ENCODE results near the gene ACOT8.
A peak's percentile ranks its signal among the peaks of the same experiment; 100 is the strongest.

Gene ACOT8

DNA sequence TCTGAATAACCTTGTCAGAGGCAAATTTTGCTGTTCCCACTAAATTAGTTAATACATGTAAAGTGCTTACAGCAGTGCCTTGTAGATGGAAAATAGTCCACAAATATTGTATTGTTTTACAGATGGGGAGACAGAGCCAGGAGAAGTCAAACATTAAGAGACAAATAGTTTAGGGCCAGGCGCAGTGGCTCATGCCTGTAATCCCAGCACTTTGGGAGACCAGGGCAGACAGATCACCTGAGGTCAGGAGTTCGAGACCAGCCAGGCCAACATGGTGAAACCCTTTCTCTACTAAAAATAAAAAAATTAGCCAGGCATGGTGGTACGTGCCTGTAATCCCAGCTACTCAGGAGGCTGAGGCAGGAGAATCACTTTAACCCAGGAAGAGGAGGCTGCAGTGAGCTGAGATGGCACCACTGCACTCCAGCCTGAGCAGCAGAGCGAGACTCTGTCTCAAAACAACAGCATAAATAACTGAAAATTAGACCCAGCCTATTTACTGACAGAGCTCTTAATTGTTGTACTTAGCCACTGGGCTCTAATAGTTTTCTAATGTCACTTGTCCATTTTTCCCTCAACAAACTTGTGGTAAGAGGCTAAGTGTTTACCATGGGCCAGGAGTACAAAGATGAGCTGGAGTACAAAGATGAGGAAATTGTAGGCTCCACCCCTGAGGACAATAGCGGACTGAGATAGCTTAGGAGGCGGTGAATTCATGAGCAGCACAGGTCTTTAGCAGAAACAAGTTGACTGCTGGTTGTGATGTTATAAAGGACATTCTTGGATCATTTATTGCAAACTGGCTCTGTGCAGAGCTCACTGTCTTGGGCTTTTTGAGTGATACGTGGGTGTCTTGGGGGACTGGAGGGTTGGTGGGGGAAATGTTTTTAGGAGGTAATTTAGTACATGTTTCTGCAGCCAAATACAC lies 6.6 kb upstream of the ACOT8 start:
- no peak for TF ChIP-seq CTCF (IDR thresholded peaks at IDR 0.05; ENCODE audit: borderline replicate concordance, control extremely low read depth, extremely low read depth, insufficient read depth, missing control alignments)
- in situ Hi-C loops (cut with MboI; ENCODE audit: low sequenced_read_pairs, unreplicated experiment) = no loop called here
- DNase-seq (ENCODE audit: low spot score) = no peak

- in situ Hi-C loops (cut with MboI; ENCODE audit: low sequenced_read_pairs, unreplicated experiment) = no loop called here
- DNase-seq (ENCODE audit: low spot score) = no peak
Measured at GRCh38 chr20:45861221-45862075, 4.3 kb upstream of the ACOT8 start.

DNA sequence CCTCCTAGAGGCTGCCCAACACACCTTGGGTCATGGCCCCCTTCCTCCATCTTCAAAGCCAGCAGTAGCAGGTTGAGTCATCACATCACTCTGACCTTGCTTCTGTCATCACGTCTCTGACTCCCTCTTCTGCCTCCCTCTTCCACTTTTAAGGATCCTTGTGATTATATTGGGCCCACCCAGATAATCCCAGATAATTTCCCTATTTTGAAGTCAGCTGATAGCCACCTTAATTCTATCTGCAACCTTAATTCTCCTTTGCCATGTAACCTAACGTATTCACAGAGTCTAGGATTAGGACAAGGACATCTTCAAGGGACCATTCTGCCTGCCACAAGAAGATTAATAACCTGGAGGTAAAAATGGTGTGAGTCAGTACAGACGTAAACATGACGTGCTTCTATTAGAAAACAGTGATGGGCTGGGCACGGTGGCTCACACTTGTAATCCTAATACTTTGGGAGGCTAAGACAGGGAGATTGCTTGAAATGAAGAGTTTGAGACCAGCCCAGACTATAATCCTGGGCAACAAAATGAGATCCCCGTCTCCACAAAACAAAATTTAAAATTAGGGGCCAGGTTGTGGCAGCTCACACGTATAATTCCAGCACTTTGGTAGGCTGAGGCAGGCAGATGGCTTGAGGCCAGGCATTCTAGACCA lies 3.5 kb upstream of the ACOT8 start:
- no peak for DNase-seq (ENCODE audit: low spot score)
- in situ Hi-C loops (cut with MboI; ENCODE audit: low sequenced_read_pairs, unreplicated experiment) = no loop called here
- TF ChIP-seq CTCF (IDR thresholded peaks at IDR 0.05; ENCODE audit: borderline replicate concordance, control extremely low read depth, extremely low read depth, insufficient read depth, missing control alignments) = no peak

More at GRCh38 chr20:45861221-45862075, 4.3 kb upstream of the ACOT8 start:
- no peak for TF ChIP-seq CTCF (IDR thresholded peaks at IDR 0.05; ENCODE audit: borderline replicate concordance, control extremely low read depth, extremely low read depth, insufficient read depth, missing control alignments)

GRCh38 chr20:45859916-45860315 lies 2.7 kb upstream of the ACOT8 start:
- no peak for DNase-seq (ENCODE audit: low spot score)
- in situ Hi-C loops (cut with MboI; ENCODE audit: low sequenced_read_pairs, unreplicated experiment) = no loop called here
- no peak for TF ChIP-seq CTCF (IDR thresholded peaks at IDR 0.05; ENCODE audit: borderline replicate concordance, control extremely low read depth, extremely low read depth, insufficient read depth, missing control alignments)

DNA sequence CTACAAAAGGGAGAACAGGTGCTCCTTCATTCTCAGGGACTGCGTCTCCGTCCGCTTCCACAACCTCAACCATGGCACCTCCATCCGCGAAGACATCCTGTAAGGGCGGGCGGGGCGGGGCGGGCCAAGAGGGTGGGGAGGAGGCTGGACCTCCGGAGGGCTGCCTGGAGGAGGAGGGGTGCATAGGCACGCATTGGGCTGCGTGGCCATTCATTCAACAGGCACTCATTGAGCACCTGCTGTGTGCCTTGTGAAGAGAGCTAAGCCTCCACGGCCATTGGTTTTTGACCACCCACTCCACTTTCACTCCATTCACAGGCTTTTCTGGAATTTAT lies 657 bp upstream of the ACOT8 start:
- peak; percentile 84 for DNase-seq (ENCODE audit: low spot score)
- no peak for TF ChIP-seq CTCF (IDR thresholded peaks at IDR 0.05; ENCODE audit: borderline replicate concordance, control extremely low read depth, extremely low read depth, insufficient read depth, missing control alignments)
- in situ Hi-C loops (cut with MboI; ENCODE audit: low sequenced_read_pairs, unreplicated experiment) = no loop called here

DNA sequence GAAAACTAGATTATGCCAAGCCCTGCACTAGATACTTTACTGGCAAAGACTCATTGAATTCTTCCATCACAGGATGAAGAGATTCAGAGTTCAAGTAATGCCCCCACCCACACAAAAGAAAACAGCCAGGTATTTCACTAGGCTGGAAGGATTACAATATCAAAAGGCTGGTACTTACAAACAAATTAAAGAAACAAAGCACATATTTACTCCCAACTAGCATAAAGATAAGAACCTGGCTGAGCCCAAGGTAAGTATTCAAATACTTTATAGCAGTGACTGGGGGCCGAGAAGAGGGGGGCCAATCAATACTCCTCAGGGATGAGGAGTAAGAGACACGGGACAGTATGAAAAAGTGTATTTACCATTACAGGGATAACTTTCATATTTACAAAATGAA lies 3.7 kb downstream of the ACOT8 start:
- no peak for TF ChIP-seq CTCF (IDR thresholded peaks at IDR 0.05; ENCODE audit: borderline replicate concordance, control extremely low read depth, extremely low read depth, insufficient read depth, missing control alignments)
- no peak for DNase-seq (ENCODE audit: low spot score)
- in situ Hi-C loops (cut with MboI; ENCODE audit: low sequenced_read_pairs, unreplicated experiment) = no loop called here

Measured in GM13976 (cell line).